Left ventricle myocardium inferior (tissue), 1 donor: ENCODE results near the gene MCAT. TPM values are rescaled to one million over a fixed set of nuclear protein-coding genes. Genes with fewer than 3 reads are reported as not detected.

Source experiments
- DNase-seq: peaks from one replicate; pipeline ENCODE4 v3.0.0-alpha.2; 2020
- H3K27ac ChIP-seq: fragments of 200-600 bp; replicated peaks from 2 replicates; pipeline ENCODE4 v1.8.0; 2021
- H3K27me3 ChIP-seq: fragments of 200-600 bp; 2 replicates; pipeline ENCODE4 v1.8.0; 2021; ENCODE audit warnings: low read depth
- H3K36me3 ChIP-seq: fragments of 200-600 bp; 2 replicates; pipeline ENCODE4 v1.8.0; 2021
- H3K4me1 ChIP-seq: fragments of 200-600 bp; 2 replicates; pipeline ENCODE4 v1.8.0; 2021
- H3K4me3 ChIP-seq: fragments of 200-600 bp; 2 replicates; pipeline ENCODE4 v1.8.0; 2021; ENCODE audit warnings: mild to moderate bottlenecking, moderate library complexity
- H3K9me3 ChIP-seq: fragments of 200-600 bp; replicated peaks from 2 replicates; pipeline ENCODE4 v1.8.0; 2021
- intact Hi-C: fragments of 100-400 bp; cut with micrococcal nuclease; formaldehyde crosslinking; loops from one replicate; pipeline ENCODE4 v1.11.0; 2022
- total RNA-seq: library from RNA; stranded (reverse); fragmentation: NEBNext Ultra II Directional; extraction: Animal tissue kit (Norgen Biotek cat#: 25700); gene quantifications from one replicate; pipeline ENCODE4 v1.2.1, GENCODE V29; 2021
- TF ChIP-seq, protein P1 (sequence below): fragments of 200-600 bp; IDR thresholded peaks from 2 replicates; pipeline ENCODE4 v1.8.0; 2021; ENCODE audit warnings: antibody characterized with exemption, mild to moderate bottlenecking, borderline replicate concordance
- donor health status: DM: no; HTN: yes; CAD: no; lungs with severe emphysema.

MCAT gene
- total RNA-seq, 1 donor from 2014 or later = 16.4 TPM

GRCh38 chr22:43088984-43089717 lies 54.0 kb downstream of the MCAT start, which contains the start of gene TTLL1:
Gene TTLL1 (minus strand): TSS chr22:43089391. CDS start chr22:43075586, 13,805 bp downstream.
- TF ChIP-seq, protein P1, sequence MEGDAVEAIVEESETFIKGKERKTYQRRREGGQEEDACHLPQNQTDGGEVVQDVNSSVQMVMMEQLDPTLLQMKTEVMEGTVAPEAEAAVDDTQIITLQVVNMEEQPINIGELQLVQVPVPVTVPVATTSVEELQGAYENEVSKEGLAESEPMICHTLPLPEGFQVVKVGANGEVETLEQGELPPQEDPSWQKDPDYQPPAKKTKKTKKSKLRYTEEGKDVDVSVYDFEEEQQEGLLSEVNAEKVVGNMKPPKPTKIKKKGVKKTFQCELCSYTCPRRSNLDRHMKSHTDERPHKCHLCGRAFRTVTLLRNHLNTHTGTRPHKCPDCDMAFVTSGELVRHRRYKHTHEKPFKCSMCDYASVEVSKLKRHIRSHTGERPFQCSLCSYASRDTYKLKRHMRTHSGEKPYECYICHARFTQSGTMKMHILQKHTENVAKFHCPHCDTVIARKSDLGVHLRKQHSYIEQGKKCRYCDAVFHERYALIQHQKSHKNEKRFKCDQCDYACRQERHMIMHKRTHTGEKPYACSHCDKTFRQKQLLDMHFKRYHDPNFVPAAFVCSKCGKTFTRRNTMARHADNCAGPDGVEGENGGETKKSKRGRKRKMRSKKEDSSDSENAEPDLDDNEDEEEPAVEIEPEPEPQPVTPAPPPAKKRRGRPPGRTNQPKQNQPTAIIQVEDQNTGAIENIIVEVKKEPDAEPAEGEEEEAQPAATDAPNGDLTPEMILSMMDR = peak; percentile 27
- Histone ChIP-seq H3K4me1 (peaks cover 41% of the 10 kb centered on the region), H3K4me3 (peak within 1 kb of the TSS; percentile 76), H3K36me3 (no peaks in the 10 kb centered on the region), H3K27ac (peak within 1 kb of the TSS; percentile 82), H3K9me3 (no peaks in the 10 kb centered on the region), H3K27me3 (no peaks in the 10 kb centered on the region)
- DNase-seq = peak; percentile 91
- intact Hi-C loops = no loop called here

DNA sequence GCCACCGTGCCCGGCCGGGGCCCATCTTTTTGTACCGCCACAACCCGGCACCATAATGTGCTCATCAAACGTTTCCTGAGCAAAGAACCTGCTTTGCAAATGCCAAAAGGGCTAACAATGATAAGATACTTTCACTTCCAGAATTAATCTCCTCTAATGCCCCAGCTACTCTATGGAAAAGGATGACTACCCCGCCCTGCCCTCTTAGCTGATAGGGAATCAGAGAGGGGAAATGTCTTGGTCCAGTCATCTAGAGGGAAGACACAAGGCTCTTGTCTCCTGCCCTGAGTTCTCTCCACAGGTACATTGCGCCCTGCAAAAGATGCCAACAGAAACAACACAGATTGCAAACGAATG lies 54.6 kb downstream of the MCAT start:
- TF ChIP-seq, protein P1 = no peak
- H3K27ac ChIP-seq = peak overlapping the region; percentile 82
- peaks cover 36% of the 10 kb centered on the region for H3K4me1 ChIP-seq
- H3K27me3 ChIP-seq = no peaks in the 10 kb centered on the region
- no peaks in the 10 kb centered on the region for H3K9me3 ChIP-seq
- peak overlapping the region; percentile 76 for H3K4me3 ChIP-seq
- intact Hi-C loops = no loop called here
- H3K36me3 ChIP-seq = no peaks in the 10 kb centered on the region
- no peak for DNase-seq

DNA sequence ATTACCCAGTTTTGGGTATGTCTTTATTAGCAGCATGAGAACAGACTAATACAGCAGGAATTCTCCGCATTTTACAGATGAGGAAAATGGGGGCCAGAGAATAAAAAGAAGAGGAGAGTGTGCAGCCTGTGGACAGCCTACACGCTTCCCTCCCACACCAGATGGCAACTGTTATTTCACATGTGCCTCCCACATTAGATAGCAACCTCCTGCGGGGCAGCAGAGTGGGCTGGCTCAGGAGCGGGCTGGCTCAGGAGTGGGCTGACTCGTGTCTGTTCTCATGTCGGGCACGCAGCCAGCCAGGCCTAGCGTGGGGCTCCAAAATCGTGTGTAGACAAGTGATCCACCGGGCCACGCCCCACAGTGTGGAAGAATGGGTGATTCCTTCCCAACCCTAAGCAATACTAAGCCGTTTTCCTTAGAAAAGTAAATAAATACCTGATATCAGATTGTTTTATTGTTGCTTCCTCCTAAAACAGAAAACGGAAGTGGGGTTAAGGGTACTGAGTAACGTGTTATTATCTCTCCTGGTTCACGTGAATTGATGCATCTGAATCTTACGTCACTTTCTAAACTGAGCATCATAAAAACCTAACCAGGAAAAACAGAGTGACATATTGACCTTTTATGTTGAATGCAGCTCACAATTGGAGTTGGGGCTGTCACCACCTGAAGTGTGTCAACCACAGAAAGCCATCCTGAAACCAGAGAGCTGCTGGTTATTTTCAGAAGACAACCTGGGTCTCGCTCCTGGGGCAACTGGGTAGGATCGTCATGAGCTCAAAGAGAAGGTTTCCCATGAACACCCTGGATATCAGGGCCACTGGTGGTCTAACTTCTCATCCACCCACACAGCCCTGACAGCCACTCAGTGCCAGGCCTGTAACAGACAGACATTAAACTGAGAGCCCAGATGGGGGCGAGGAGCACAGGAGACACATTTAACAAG lies 57.3 kb downstream of the MCAT start:
- Histone ChIP-seq H3K27me3 (no peaks in the 10 kb centered on the region), H3K9me3 (no peaks in the 10 kb centered on the region), H3K36me3 (no peaks in the 10 kb centered on the region), H3K4me1 (peaks cover 36% of the 10 kb centered on the region), H3K27ac (peak overlapping the region; percentile 81), H3K4me3 (no peak overlapping the region)
- intact Hi-C loops = no loop called here
- TF ChIP-seq, protein P1 = no peak
- peak; percentile 41 for DNase-seq

Other genes with a start within 250 kb of the MCAT start
- gene PACSIN2, start 128.2 kb downstream of the MCAT start, total RNA-seq = 64.8 TPM
- 8.5 TPM for gene TTLL1, start 54.0 kb downstream of the MCAT start, total RNA-seq
- gene BIK, start 32.6 kb downstream of the MCAT start, total RNA-seq = 0.41 TPM
- 128 TPM for gene TSPO, start 8.2 kb upstream of the MCAT start, total RNA-seq
- gene TTLL12, start 43.7 kb upstream of the MCAT start, total RNA-seq = 12.6 TPM
- gene SCUBE1, start 200.0 kb upstream of the MCAT start, total RNA-seq = 0.14 TPM